ENCODE measurements around the gene DGCR2. TPM values are rescaled to one million over a fixed set of nuclear protein-coding genes. Genes with fewer than 3 reads are reported as not detected.
A peak's percentile ranks its signal among the peaks of the same experiment; 100 is the strongest.

The DGCR2 gene
- total RNA-seq, 1 experiment from 2014 or later, result 42.9 TPM

DNA sequence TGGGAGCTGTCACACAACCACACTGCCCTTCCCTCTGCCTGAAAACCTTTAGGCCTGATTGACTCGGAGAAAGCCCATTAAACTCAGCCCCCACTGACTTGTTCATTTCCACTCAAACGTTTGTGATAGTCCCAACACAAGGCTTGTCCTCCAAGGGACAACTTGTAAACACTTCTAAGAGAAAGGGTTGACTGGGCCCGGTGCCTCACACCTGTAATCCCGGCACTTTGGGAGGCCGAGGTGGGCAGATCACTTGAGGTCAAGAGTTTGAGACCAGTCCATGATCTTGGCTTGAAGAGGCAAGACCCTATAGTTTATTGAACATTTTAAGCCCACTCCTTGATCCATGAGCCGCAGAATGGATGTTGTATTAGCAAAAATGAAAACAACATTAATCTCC, 122.8 kb downstream of the DGCR2 start:
- BruUV-seq (replicated peaks), result no TSS peak
- no peak for ATAC-seq
- DNase-seq (ENCODE audit: low read depth, low spot score), result no peak
- no peak overlapping the region for H3K27ac ChIP-seq (ENCODE audit: low read depth, low read length)
- no peaks in the 10 kb centered on the region for H3K9me3 ChIP-seq (ENCODE audit: control insufficient read depth in 1 of 2, insufficient read depth in 1 of 2, low read depth in 1 of 2, low read length in 2 of 2)
- no peaks in the 10 kb centered on the region for H4K20me1 ChIP-seq (ENCODE audit: insufficient read depth)
- no peak overlapping the region for H3K9ac ChIP-seq (ENCODE audit: low read length)
- H3K4me2 ChIP-seq (ENCODE audit: low read length), result no peak overlapping the region
- H3K4me3 ChIP-seq (replicated peaks in 1 of 2; ENCODE audit: low read depth in 1 of 2, low read length in 2 of 2), result no peak overlapping the region
- ChIA-PET CTCF (interaction anchor here (1.6 kb wide), 1 partner anchor 9 kb away, joined by 4 read pairs; no protein-coding TSS in a partner anchor), RAD21 (ENCODE audit: low non-redundant PET in 1 of 2, low total read pairs in 2 of 2, uncharacterized antibody in 2 of 2, unreplicated experiment in 2 of 2) (no interaction called here), POLR2A (no interaction called here)
- peaks cover 0 to 9% of the 10 kb centered on the region in 2 experiments; a peak in 2 of 4 replicates for H3K4me1 ChIP-seq (ENCODE audit: control insufficient read depth in 1 of 2, insufficient read depth in 2 of 2, low read length in 2 of 2)
- no peak overlapping the region for H2AFZ ChIP-seq (ENCODE audit: low read depth, low read length, poor library complexity, severe bottlenecking)
- H3K27me3 ChIP-seq (ENCODE audit: insufficient read depth, low read length), result peaks cover 9% of the 10 kb centered on the region; the same call in 1 of the 2 replicates
- no peaks in the 10 kb centered on the region for H3K79me2 ChIP-seq (ENCODE audit: insufficient read depth, low read length)
- intact Hi-C loops (cut with micrococcal nuclease), result no loop called here
- no peaks in the 10 kb centered on the region for H3K9me2 ChIP-seq (ENCODE audit: insufficient read depth)
- no peak for TF ChIP-seq SRF (IDR thresholded peaks at IDR 0.05; ENCODE audit: low read depth)
- TF ChIP-seq EGR1 (IDR thresholded peaks at IDR 0.05; ENCODE audit: low read depth), result no peak
- no peaks in the 10 kb centered on the region for H3K36me3 ChIP-seq (ENCODE audit: control insufficient read depth in 1 of 2, insufficient read depth in 2 of 2, low read length in 2 of 2)

DNA sequence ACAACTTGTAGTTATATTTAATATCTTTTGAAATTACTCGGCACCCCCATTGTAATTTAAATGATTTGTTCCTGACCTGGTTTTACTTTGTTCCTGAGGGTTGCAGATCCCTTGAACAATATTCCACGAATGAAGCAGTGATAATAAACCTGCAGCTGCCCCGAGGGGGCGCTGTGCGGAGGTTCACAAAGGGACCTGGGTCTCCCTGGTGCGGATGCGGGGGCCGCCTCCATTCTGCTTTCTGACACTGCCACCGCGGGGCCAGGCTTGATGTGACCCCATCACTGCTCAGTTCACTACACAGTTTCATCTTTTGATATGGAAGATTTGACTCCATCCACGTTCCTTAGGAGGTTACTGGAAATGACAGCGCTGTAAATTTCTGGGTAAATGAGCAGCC, 123.2 kb downstream of the DGCR2 start:
- ChIA-PET RAD21 (ENCODE audit: low non-redundant PET in 1 of 2, low total read pairs in 2 of 2, uncharacterized antibody in 2 of 2, unreplicated experiment in 2 of 2) (no interaction called here), POLR2A (no interaction called here), CTCF (interaction anchor here (1.6 kb wide), 1 partner anchor 10 kb away, joined by 4 read pairs; no protein-coding TSS in a partner anchor)
- Histone ChIP-seq H3K4me3 (replicated peaks in 1 of 2; ENCODE audit: low read depth in 1 of 2, low read length in 2 of 2) (no peak overlapping the region), H3K4me1 (ENCODE audit: control insufficient read depth in 1 of 2, insufficient read depth in 2 of 2, low read length in 2 of 2) (peaks cover 0 to 9% of the 10 kb centered on the region in 2 experiments; a peak in 2 of 4 replicates), H3K9ac (ENCODE audit: low read length) (no peak overlapping the region), H3K79me2 (ENCODE audit: insufficient read depth, low read length) (no peaks in the 10 kb centered on the region), H2AFZ (ENCODE audit: low read depth, low read length, poor library complexity, severe bottlenecking) (no peak overlapping the region), H3K27me3 (ENCODE audit: insufficient read depth, low read length) (peaks cover 9% of the 10 kb centered on the region; the same call in 1 of the 2 replicates), H3K36me3 (ENCODE audit: control insufficient read depth in 1 of 2, insufficient read depth in 2 of 2, low read length in 2 of 2) (no peaks in the 10 kb centered on the region), H3K9me2 (ENCODE audit: insufficient read depth) (no peaks in the 10 kb centered on the region), H3K4me2 (ENCODE audit: low read length) (no peak overlapping the region), H3K27ac (ENCODE audit: low read depth, low read length) (no peak overlapping the region), H3K9me3 (ENCODE audit: control insufficient read depth in 1 of 2, insufficient read depth in 1 of 2, low read depth in 1 of 2, low read length in 2 of 2) (no peaks in the 10 kb centered on the region), H4K20me1 (ENCODE audit: insufficient read depth) (no peaks in the 10 kb centered on the region)
- ATAC-seq, result no peak
- intact Hi-C loops (cut with micrococcal nuclease), result no loop called here
- no peak for TF ChIP-seq SIN3A (IDR thresholded peaks at IDR 0.05; ENCODE audit: low read depth)
- TF ChIP-seq, protein P1, sequence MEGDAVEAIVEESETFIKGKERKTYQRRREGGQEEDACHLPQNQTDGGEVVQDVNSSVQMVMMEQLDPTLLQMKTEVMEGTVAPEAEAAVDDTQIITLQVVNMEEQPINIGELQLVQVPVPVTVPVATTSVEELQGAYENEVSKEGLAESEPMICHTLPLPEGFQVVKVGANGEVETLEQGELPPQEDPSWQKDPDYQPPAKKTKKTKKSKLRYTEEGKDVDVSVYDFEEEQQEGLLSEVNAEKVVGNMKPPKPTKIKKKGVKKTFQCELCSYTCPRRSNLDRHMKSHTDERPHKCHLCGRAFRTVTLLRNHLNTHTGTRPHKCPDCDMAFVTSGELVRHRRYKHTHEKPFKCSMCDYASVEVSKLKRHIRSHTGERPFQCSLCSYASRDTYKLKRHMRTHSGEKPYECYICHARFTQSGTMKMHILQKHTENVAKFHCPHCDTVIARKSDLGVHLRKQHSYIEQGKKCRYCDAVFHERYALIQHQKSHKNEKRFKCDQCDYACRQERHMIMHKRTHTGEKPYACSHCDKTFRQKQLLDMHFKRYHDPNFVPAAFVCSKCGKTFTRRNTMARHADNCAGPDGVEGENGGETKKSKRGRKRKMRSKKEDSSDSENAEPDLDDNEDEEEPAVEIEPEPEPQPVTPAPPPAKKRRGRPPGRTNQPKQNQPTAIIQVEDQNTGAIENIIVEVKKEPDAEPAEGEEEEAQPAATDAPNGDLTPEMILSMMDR (IDR thresholded peaks at IDR 0.05 in 2 of 3, conservative IDR thresholded peaks at IDR 0.05 in 1 of 3; ENCODE audit: borderline replicate concordance in 1 of 3, insufficient read depth in 1 of 3, low read depth in 2 of 3, low read length in 2 of 3), result peak in 2 of 3 experiments; percentile 39 to 61; a peak in 3 of 6 replicates
- no peak for DNase-seq (ENCODE audit: low read depth, low spot score)
- BruUV-seq (replicated peaks), result no TSS peak
